DOHH2 (cell line): Measurements from ENCODE around the gene MACROH2A2.

ENCODE experiments used
- H3F3A ChIP-seq: fragments of 200-600 bp; sonication (generic), shearing (Covaris generic); 2 replicates; pipeline ENCODE4 v1.6.0; 2016; ENCODE audit warnings: antibody characterized with exemption, mild to moderate bottlenecking; ENCODE audit not compliant: control insufficient read depth, insufficient read depth
- H3K27ac ChIP-seq: fragments of 200-600 bp; sonication (generic); 2 replicates; pipeline ENCODE4 v1.5.1; 2014; ENCODE audit warnings: low read depth, mild to moderate bottlenecking, low read length, moderate library complexity
- H3K27me3 ChIP-seq: fragments of 200-600 bp; sonication (generic); 2 replicates; pipeline ENCODE4 v1.6.1; 2014; ENCODE audit warnings: mild to moderate bottlenecking, low read length, mixed read lengths; ENCODE audit not compliant: control insufficient read depth
- H3K36me3 ChIP-seq: fragments of 200-600 bp; sonication (generic); 2 replicates; pipeline ENCODE4 v1.6.1; 2014; ENCODE audit warnings: mild to moderate bottlenecking, low read length, moderate library complexity, mixed read lengths; ENCODE audit not compliant: control insufficient read depth
- H3K4me1 ChIP-seq: fragments of 200-600 bp; sonication (generic); 2 replicates; pipeline ENCODE4 v1.6.1; 2014; ENCODE audit warnings: mild to moderate bottlenecking, low read length, mixed read lengths; ENCODE audit not compliant: control insufficient read depth
- H3K4me2 ChIP-seq: fragments of 200-600 bp; sonication (generic); 2 replicates; pipeline ENCODE4 v1.6.0; 2014; ENCODE audit warnings: mild to moderate bottlenecking, low read length, moderate library complexity
- H3K4me3 ChIP-seq: fragments of 200-600 bp; sonication (generic); 2 replicates; pipeline ENCODE4 v1.5.1; 2014; ENCODE audit warnings: mild to moderate bottlenecking, low read length, mixed read lengths
- H3K79me2 ChIP-seq: fragments of 200-600 bp; sonication (generic); 2 replicates; pipeline ENCODE4 v1.6.1; 2014; ENCODE audit warnings: mild to moderate bottlenecking, low read length, mixed read lengths; ENCODE audit not compliant: control insufficient read depth
- H3K9me2 ChIP-seq: fragments of 200-600 bp; sonication (generic); replicated peaks from 2 replicates; pipeline ENCODE4 v1.6.1; 2014; ENCODE audit warnings: mild to moderate bottlenecking, low read length, mixed read lengths; ENCODE audit not compliant: control insufficient read depth
- H3K9me3 ChIP-seq: fragments of 200-600 bp; sonication (generic); 2 replicates; pipeline ENCODE4 v1.6.1; 2014; ENCODE audit warnings: antibody characterized with exemption, low read length, mixed read lengths; ENCODE audit not compliant: control insufficient read depth, insufficient read depth
- H4K20me1 ChIP-seq: fragments of 200-600 bp; sonication (generic); 2 replicates; pipeline ENCODE4 v1.6.0; 2014; ENCODE audit warnings: low read depth, mild to moderate bottlenecking, antibody characterized with exemption, low read length, moderate library complexity; ENCODE audit not compliant: control insufficient read depth, insufficient read depth
- CTCF ChIP-seq: fragments of 200-600 bp; sonication (generic); IDR thresholded peaks from one replicate; pipeline ENCODE4 v1.5.1; 2014; ENCODE audit warnings: antibody characterized with exemption, mild to moderate bottlenecking, low read depth, low read length; ENCODE audit not compliant: poor library complexity, severe bottlenecking
- EZH2phosphoT487 ChIP-seq: fragments of 200-600 bp; sonication (generic); IDR thresholded peaks from 2 replicates; pipeline ENCODE4 v1.6.1; 2017; ENCODE audit warnings: borderline replicate concordance, mild to moderate bottlenecking, antibody characterized with exemption, low read length, moderate library complexity, mixed read lengths

MACROH2A2 gene

GRCh38 chr10:70051848-70052247, 798 bp upstream of the MACROH2A2 start:
- peaks cover 16% of the 10 kb centered on the region for H3K27me3 ChIP-seq
- no peak overlapping the region for H3K4me3 ChIP-seq
- no peaks in the 10 kb centered on the region for H3K36me3 ChIP-seq
- no peaks in the 10 kb centered on the region for H3K9me3 ChIP-seq
- H3K4me2 ChIP-seq = no peak overlapping the region
- H3K79me2 ChIP-seq = no peaks in the 10 kb centered on the region
- H3F3A ChIP-seq = no peaks in the 10 kb centered on the region
- no peaks in the 10 kb centered on the region for H3K9me2 ChIP-seq
- H3K27ac ChIP-seq = no peak overlapping the region
- peaks cover 5% of the 10 kb centered on the region; the same call in 1 of the 2 replicates for H3K4me1 ChIP-seq
- TF ChIP-seq EZH2phosphoT487 = no peak
- TF ChIP-seq CTCF = no peak
- no peaks in the 10 kb centered on the region for H4K20me1 ChIP-seq

GRCh38 chr10:70053218-70053840, 683 bp downstream of the MACROH2A2 start:
- Histone ChIP-seq H3K79me2 (no peaks in the 10 kb centered on the region), H3K27me3 (peaks cover 16% of the 10 kb centered on the region), H3K4me2 (no peak overlapping the region), H3K4me3 (no peak overlapping the region), H4K20me1 (no peaks in the 10 kb centered on the region), H3K9me2 (no peaks in the 10 kb centered on the region), H3K9me3 (no peaks in the 10 kb centered on the region), H3F3A (no peaks in the 10 kb centered on the region), H3K36me3 (no peaks in the 10 kb centered on the region), H3K27ac (no peak overlapping the region), H3K4me1 (peaks cover 4% of the 10 kb centered on the region; the same call in 1 of the 2 replicates)
- no peak for TF ChIP-seq EZH2phosphoT487
- TF ChIP-seq CTCF = no peak

- H3K4me1 ChIP-seq = no peaks in the 10 kb centered on the region
- H4K20me1 ChIP-seq = no peaks in the 10 kb centered on the region
- no peaks in the 10 kb centered on the region for H3K9me3 ChIP-seq
- H3K27ac ChIP-seq = no peak overlapping the region
- H3K79me2 ChIP-seq = no peaks in the 10 kb centered on the region
- no peaks in the 10 kb centered on the region for H3K36me3 ChIP-seq
- no peak overlapping the region for H3K4me3 ChIP-seq
- H3F3A ChIP-seq = no peaks in the 10 kb centered on the region
- H3K4me2 ChIP-seq = no peak overlapping the region
- H3K27me3 ChIP-seq = peaks cover 16% of the 10 kb centered on the region
- TF ChIP-seq EZH2phosphoT487 (no peak), CTCF (peak; percentile 20)
- no peaks in the 10 kb centered on the region for H3K9me2 ChIP-seq
Observed at GRCh38 chr10:70053841-70054288, 1.2 kb downstream of the MACROH2A2 start.
